Measurements from ENCODE around the gene RTRAF.

DNA sequence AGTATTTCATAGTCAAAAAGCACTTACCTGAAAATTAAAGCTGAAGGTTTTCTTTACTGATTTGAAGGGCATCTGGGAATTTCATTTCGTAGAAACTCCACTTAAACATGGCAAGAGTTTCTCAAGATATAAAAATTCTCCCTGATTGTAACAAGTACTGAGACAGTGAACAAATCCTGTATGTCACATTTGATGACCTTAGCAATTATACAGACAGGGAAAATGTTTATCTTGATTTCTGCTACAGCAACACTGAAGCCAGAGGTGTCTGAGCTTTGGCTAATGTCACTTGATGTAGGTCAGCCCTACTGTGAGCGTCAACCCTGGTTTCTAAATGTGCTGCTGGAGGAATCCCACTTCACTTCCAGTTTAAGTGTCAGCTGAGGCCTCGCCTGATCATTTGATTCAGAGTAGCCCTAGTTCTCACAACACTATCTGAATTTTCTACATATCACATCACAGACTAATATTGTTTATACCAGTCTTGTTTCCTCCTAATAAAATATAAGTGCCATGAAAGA lies 20.9 kb downstream of the RTRAF start:
- TF ChIP-seq GATA3 (IDR thresholded peaks at IDR 0.05; ENCODE audit: low read depth, low read length), result no peak
- no peak for TF ChIP-seq GATA2 (IDR thresholded peaks at IDR 0.05; ENCODE audit: low read depth, low read length)

Data from SH-SY5Y (cell line).